SK-N-SH (cell line): ENCODE measurements around the gene SLC35F1.

Experiments used
- CTCF ChIP-seq: fragments of 200-600 bp; sonication (generic); IDR thresholded peaks from 2 replicates; pipeline ENCODE4 v1.6.1; 2017; ENCODE audit warnings: antibody characterized with exemption, mild to moderate bottlenecking, moderate library complexity
- GABPA ChIP-seq: IDR thresholded peaks from 2 replicates; pipeline ENCODE4 v1.4.0; 2012; ENCODE audit warnings: low read depth, mild to moderate bottlenecking
- IRF3 ChIP-seq: fragments of 150-350 bp; IDR thresholded peaks from 2 replicates; pipeline ENCODE4 v1.6.1; 2016; ENCODE audit warnings: mild to moderate bottlenecking, low read depth, low read length
- NFIC ChIP-seq: IDR thresholded peaks from 2 replicates; pipeline ENCODE4 v1.4.0; 2012; ENCODE audit warnings: borderline replicate concordance
- TF ChIP-seq, protein P1 (sequence below): IDR thresholded peaks from 2 replicates; pipeline ENCODE4 v1.6.1; 2012; ENCODE audit warnings: mild to moderate bottlenecking, low read depth, low read length, moderate library complexity

DNA sequence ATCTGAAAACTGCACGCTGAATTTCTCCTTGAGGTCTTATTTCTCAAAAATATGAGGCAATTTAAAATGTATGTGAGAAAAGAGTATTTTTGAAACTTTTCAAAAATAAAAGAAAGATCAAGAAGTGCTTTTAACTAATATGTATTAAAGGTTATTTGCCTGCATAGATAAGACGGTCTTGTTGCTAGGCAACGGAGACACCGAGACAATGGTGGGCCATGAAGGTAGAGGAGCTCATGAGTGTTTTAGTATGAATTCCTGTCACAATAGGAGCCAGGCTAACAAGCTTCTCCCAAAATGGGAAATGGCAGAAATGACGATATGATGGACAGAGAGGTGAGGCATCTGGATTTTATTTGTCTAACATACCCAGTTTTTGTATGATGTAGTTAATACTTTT, 308.2 kb downstream of the SLC35F1 start:
- TF ChIP-seq, protein P1, sequence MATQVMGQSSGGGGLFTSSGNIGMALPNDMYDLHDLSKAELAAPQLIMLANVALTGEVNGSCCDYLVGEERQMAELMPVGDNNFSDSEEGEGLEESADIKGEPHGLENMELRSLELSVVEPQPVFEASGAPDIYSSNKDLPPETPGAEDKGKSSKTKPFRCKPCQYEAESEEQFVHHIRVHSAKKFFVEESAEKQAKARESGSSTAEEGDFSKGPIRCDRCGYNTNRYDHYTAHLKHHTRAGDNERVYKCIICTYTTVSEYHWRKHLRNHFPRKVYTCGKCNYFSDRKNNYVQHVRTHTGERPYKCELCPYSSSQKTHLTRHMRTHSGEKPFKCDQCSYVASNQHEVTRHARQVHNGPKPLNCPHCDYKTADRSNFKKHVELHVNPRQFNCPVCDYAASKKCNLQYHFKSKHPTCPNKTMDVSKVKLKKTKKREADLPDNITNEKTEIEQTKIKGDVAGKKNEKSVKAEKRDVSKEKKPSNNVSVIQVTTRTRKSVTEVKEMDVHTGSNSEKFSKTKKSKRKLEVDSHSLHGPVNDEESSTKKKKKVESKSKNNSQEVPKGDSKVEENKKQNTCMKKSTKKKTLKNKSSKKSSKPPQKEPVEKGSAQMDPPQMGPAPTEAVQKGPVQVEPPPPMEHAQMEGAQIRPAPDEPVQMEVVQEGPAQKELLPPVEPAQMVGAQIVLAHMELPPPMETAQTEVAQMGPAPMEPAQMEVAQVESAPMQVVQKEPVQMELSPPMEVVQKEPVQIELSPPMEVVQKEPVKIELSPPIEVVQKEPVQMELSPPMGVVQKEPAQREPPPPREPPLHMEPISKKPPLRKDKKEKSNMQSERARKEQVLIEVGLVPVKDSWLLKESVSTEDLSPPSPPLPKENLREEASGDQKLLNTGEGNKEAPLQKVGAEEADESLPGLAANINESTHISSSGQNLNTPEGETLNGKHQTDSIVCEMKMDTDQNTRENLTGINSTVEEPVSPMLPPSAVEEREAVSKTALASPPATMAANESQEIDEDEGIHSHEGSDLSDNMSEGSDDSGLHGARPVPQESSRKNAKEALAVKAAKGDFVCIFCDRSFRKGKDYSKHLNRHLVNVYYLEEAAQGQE: no peak
- TF ChIP-seq IRF3: no peak
- TF ChIP-seq CTCF: no peak
- TF ChIP-seq GABPA: no peak
- no peak for TF ChIP-seq NFIC
